Mucosa of gallbladder (tissue), 1 donor: ENCODE measurements around the gene ADAMTSL4. TPM values are rescaled to one million over a fixed set of nuclear protein-coding genes. Genes with fewer than 3 reads are reported as not detected.

Experiments
- DNase-seq: peaks from one replicate; pipeline ENCODE4 v3.0.0-alpha.2; 2020; ENCODE audit warnings: low spot score
- total RNA-seq: library from RNA; stranded (reverse); gene quantifications from one replicate; pipeline ENCODE4 v1.2.1, GENCODE V29; 2021
- donor health status: DM: no; HTN: no; CAD: no.

ADAMTSL4 gene
- total RNA-seq, 1 donor from 2014 or later: 17.2 TPM

- no peak for DNase-seq
These were observed 15.2 kb upstream of the ADAMTSL4 start for GRCh38 chr1:150534002-150534401.

DNA sequence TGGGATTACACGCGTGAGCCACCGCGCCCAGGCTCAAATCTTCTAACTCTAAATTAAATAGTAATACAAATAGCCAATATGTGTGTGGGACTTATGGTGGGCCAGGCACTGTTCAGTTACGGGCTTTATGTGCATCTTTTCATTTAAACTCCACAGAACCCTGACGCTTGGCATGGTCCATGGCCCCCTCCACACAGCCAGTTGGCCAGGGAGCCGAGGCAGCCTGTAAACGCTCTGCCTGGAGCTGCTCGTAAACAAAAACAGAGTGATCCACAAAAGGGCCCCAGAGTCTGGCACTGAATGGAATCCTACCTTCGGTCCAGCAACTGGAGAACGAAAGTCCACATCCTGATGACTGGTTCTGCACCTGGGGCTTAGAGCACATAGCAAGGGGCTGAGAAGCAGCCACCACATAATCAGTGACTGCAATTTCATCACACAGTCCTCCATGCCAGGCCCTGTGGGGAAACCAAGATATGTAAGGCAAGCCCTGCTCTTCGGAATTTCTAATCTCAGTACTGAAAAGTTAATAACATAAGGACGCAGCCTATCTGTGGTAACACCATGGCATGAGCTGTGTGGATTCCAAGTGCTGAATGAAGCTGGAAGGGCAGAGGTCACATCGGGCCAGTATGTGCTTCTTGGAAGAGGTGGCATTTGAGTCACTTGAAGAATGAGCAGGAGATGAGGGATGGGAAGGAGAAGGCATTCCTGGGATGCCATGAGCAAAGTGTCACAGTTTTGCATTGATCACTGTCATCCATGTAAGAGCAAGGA, 13.5 kb upstream of the ADAMTSL4 start:
- DNase-seq: no peak

- DNase-seq: no peak
These were observed 12.1 kb upstream of the ADAMTSL4 start for GRCh38 chr1:150536836-150537731.

DNA sequence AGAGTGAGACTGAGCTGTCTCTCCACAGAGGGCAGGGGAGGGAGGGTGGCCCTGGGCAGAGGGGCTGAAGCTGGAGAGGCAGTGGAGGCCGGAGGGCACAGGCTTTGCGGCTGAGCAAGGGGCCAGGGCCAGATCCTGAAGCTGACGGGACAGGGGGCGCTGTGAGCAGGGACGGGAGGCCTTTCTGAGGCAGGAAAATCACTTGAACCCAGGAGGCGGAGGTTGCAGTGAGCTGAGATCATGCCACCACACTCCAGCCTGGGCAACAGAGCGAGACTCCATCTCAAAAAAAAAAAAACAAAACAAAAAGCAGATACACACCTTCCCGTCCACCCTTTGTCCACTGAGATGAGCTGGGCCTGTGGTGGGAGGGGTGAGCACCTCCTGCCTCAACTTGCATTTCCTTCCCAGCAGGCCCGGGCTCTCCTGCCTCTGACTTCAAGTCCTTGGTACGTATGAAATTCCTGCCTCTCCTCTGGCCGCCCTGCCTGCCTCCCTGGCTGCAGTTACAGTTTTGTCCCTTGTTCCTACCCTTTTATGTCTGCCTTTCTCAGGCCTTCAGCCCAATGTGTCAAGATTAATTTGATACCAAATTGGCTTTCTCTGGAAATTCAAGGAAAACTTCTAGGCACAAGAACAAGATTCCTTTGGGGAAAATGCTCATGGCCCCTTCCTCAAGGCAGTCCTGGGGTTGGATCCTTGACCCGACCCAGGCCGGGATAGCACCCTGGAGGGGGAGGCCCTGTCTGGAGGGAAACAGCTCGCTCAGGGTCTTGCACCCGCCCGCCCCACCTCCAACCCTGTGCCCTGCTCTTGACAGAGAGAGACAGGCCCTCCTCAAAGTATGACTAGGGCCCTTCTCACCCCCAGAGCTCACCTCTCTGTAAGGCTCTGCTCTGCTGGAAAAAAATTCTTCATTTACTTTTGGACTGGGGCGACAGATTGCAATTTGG, 11.2 kb upstream of the ADAMTSL4 start:
- no peak for DNase-seq

GRCh38 chr1:150543500-150544143, 5.6 kb upstream of the ADAMTSL4 start:
- no peak for DNase-seq

GRCh38 chr1:150544204-150544603, 5.0 kb upstream of the ADAMTSL4 start:
- no peak for DNase-seq

DNA sequence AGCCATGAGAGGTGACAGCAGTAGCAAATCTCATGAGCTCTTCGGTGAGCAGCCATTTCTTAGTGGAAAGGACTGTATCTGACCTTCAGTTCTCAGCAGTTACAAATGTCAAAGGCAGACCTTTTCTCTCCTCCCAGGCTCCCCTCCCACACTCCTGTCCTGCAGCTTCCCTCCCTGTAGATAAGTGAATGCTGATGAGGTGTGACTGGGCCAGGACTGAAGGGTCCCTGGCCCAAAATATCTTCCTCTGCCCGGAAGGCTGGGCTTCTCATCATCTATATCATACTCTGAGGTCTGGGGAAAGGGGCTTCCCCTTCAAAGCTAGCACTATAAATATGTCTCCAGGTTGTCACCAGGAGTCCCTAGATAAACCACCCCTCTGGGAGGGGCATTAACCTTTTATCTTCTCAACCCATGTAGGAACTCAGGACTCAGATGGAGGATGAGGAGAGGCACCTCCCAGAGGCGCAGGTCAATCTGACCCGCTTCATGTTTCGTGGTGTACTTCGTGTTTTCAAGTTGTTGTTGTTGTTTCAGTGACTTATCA, 3.6 kb upstream of the ADAMTSL4 start:
- DNase-seq: no peak

DNA sequence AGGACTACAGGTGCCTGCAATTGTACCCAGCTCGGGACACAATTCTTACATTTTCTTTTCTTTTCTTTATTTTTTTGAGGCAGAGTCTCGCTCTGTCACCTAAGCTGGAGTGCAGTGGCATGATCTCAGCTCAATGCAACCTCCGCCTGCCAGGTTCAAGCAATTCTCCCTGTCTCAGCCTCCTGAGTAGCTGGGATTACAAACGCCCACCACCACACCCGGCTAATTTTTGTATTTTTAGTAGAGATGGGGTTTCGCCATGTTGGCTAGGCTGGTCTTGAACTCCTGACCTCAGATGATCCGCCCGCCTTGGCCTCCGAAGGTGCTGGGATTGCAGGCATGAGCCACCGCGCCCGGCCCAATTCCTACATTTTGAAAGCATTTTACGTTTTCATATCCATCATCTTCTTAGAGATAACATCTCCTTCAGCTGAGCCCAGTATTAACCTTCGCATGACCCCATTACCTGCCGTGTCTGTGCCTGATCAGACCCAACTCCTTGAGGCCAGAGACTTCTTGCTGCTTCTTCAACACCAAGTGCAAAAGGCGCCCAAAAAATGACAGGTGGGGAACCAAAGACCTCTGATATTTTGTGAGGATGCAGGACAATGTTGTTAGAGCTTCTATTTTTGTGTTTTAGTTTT, 2.8 kb upstream of the ADAMTSL4 start:
- no peak for DNase-seq

DNA sequence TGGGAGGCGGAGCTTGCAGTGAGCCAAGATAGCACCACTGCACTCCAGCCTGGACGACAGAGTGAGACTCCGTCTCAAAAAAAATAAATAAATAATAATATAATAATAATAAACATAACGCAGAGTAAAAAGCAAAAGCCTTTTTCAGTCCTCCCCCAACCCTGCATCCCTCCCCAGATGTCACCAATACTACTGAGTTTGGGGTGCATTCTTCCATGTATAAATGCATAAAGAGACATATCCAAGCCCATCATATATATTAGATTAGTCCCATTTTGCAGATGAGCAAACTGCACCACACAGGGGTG, 930 bp upstream of the ADAMTSL4 start:
- DNase-seq: no peak

GRCh38 chr1:150549496-150550221, 451 bp downstream of the ADAMTSL4 start:
- DNase-seq: no peak

DNA sequence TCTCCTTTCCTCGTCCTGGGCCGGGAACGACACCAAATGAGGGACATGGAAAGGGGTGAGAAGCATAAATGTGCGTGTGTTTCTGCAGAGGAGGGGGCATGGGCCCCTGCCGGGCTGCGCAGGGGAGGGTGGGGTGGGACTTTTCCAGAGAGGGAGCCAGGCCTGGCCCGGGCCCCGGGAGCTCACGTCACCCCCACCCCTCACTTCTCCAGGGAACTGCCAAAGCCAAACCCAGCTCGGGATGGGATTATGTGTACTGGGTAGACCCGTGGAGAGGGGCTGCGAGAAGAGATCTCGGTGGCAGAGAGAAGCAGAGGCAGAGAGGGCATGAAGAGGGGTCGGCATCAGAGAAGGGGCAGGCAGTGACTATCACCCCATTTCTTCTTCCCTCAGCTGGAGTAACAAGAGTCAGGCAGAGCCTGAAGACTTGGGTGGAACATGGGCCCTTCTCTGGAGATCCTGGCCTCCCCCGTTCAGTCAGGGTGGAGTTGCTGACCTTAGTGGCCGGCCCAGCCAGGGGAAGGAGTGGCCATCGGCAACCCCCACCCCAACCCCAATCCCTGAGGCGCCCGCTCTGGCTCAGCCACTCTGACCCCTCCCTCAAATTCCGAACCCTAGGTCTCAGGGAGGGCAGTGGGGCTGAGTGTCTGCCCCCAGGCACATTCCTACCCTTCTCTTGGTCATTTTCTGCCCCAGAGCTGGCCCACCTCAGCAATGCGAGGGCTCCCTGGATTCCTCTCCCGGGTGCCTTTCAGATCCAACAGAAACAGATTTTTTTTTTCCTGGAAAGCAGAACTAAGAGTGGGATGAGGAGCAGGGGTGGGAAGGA, 1.2 kb downstream of the ADAMTSL4 start:
- no peak for DNase-seq

GRCh38 chr1:150551051-150551783, 2.0 kb downstream of the ADAMTSL4 start:
- no peak for DNase-seq

DNA sequence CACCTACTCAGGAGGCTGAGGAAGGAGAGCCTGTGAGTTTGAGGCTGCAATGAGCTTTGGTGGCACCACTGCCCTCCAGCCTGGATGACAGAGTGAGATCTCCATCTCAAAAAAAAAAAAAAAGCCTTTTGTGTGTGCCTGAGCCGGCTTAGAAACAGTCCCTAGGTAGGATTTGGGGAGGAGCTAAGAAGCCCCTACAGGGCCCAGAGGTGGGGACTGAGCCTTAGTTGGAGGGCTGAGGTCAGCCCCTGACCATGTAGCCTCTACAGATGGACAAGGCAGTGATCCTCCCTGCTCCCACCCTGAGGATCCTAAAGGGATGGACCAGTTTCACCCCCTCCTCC, 2.5 kb downstream of the ADAMTSL4 start:
- DNase-seq: no peak

DNA sequence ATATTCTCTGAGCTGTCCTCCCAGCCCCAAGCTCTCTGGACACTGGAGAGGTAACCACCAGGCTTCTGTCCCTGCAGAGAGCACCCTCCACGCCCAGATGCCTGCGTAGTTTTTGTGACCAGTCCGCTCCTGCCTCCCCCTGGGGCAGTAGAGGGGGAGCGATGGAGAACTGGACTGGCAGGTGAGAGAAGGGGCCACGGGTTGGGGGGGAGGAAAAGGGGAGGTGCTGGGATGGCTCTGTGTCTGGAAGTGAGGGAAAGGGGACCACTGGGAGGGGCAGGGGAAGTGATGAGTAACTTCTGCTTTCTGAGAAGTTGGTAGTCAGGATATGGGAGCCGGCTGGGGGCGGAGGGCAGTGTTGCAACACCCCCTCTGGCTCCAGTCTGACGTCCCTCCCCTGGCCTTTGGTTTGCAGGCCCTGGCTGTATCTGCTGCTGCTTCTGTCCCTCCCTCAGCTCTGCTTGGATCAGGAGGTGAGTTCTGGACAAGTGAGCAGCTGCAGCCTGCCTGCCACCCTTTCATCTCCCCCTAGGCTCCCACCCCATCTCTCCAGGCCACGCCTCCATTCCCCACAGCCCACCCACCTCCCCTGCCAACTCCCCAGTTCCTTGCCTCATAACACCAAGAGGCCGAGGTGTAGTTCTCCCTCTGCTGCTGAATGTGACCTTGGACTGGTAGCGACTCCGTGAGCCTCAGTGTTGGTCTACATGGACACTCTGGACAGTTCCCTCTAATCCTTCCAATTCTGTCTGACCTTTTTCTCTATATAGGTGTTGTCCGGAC, 3.1 kb downstream of the ADAMTSL4 start:
- peak; percentile 79 for DNase-seq

DNA sequence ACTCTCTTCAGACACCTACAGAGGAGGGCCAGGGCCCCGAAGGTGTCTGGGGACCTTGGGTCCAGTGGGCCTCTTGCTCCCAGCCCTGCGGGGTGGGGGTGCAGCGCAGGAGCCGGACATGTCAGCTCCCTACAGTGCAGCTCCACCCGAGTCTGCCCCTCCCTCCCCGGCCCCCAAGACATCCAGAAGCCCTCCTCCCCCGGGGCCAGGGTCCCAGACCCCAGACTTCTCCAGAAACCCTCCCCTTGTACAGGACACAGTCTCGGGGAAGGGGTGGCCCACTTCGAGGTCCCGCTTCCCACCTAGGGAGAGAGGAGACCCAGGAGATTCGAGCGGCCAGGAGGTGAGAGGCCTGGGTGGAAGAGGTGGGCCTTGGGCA, 3.7 kb downstream of the ADAMTSL4 start:
- no peak for DNase-seq

DNA sequence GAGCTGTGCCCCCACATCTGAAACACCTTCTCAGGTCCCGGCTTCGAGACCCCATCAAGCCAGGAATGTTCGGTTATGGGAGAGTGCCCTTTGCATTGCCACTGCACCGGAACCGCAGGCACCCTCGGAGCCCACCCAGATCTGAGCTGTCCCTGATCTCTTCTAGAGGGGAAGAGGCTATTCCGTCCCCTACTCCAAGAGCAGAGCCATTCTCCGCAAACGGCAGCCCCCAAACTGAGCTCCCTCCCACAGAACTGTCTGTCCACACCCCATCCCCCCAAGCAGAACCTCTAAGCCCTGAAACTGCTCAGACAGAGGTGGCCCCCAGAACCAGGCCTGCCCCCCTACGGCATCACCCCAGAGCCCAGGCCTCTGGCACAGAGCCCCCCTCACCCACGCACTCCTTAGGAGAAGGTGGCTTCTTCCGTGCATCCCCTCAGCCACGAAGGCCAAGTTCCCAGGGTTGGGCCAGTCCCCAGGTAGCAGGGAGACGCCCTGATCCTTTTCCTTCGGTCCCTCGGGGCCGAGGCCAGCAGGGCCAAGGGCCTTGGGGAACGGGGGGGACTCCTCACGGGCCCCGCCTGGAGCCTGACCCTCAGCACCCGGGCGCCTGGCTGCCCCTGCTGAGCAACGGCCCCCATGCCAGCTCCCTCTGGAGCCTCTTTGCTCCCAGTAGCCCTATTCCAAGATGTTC, 4.3 kb downstream of the ADAMTSL4 start:
- no peak for DNase-seq

DNA sequence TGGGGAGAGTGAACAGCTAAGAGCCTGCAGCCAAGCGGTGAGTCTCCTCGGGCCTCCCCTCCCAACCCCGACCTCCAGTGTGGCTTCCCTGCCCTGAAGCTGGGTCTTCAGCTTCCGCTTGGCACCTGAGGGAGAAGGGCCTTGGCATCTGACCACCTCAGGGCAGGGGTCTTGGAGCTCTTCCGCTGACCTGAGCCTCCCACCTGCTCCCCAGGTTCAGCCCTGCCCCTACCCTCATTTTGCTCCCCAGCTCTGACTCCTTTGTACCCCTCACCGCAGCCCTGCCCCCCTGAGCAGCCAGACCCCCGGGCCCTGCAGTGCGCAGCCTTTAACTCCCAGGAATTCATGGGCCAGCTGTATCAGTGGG, 4.9 kb downstream of the ADAMTSL4 start:
- no peak for DNase-seq
